Measurements from ENCODE around the gene TRIP13. TPM values are rescaled to one million over a fixed set of nuclear protein-coding genes. Genes with fewer than 3 reads are reported as not detected.

The TRIP13 gene
- total RNA-seq, 1 experiment from 2014 or later, result 47.0 TPM

DNA sequence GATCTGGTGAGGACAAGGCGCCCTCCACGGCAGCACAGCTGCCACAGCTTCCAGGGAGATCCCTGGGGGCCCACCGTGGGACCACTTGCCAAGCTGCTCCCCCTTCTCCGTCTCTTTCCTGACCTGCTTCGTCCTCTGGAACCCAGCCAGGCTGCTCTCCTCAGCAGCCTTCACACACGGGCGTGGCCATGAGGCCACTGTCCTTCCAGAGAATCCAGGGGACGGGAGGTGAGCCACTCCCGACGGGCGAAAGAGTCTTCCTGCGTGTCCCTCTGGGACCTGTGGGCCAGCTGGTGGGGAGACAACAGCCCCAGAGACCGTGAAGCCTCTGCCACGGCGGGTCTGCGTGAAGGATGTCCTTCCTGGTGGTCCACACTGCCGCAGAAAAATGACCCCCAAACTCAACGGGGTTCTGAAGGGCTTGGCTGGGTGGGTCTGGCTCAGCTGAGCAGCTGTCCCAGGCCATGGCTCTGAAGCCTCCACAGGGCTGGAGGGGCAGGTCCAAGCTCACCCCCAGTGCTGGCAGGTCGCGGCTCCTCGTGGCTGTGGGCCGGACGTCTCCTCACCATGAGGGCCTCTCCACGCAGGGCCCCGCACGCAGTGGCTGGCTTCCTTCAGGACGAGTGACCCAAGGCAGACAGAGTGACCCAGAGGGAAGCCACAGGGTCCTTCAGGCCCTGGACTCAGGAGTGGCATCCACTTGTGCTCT is 68.5 kb downstream of the TRIP13 start:
- in situ Hi-C loops (cut with HindIII; ENCODE audit: low pct_unique_long_range_greater_than_20kb, low sequenced_read_pairs), result no loop called here
- DNase-seq (ENCODE audit: low read depth, low spot score), result no peak

DNA sequence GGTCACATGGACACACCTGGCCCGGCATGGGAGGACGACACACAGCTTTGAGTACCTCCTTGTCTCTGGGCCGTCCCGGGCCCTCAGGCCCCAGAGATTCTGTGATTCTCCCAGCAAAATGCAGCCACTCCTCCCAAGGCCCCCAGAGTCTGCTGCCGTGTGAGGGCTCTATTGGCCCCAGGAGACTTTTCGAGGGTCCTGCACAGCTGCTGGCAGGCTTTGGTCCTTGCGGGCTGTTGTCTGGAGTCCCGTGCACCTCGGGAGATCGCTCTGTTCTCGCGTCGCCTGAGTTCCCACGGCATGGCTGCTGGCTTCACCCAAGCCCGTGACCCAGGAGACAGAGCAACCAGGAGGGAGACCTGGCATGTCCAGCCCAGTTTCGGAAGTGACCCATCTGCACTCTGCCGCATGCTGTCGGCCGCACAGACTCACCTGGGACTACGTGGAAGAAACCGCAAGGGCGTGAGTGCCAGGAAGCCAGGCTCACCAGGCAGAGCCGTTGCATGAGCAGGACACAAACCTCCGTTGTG is 69.1 kb downstream of the TRIP13 start:
- in situ Hi-C loops (cut with HindIII; ENCODE audit: low pct_unique_long_range_greater_than_20kb, low sequenced_read_pairs), result no loop called here
- DNase-seq (ENCODE audit: low read depth, low spot score), result no peak

DNA sequence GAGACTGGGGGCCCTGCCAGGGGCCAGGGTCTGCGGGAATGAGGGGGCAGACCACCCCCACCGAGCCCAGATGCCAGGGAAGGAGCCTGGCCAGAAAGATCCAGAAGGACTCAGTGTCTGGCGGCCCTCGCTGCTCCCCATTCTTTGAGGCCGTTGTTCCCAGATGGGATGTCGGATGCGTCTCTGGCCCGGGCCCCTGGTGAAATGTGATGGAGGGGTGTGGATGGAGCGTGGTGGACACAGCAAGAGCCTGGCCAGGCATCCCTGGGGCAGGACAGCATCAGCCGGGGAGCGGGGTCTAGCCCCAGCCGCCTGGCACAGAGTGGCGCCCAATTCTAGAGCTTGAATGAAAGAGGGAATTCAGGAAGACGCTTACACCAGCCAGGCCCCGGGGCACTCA is 69.7 kb downstream of the TRIP13 start:
- no peak for DNase-seq (ENCODE audit: low read depth, low spot score)
- in situ Hi-C loops (cut with HindIII; ENCODE audit: low pct_unique_long_range_greater_than_20kb, low sequenced_read_pairs), result no loop called here

DNA sequence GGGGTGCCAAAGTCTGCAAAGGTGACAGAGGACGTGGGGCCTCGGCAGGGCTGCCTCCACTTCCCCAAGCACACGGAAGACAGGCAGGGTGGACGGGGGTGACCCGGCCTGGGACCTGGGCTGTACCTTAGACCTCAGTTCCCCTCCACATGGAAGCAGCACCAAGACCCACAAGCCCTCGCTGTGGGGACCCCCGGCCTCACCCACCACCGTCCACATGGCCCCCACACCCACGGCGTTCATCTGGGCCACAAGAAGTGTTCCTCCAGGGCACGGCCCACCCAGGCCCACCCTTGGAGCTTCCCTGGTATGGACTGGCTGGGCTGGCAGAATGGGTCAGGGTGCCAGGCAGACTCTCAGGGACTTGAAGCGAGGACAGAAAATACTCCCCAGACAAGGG is 70.1 kb downstream of the TRIP13 start:
- no peak for DNase-seq (ENCODE audit: low read depth, low spot score)
- in situ Hi-C loops (cut with HindIII; ENCODE audit: low pct_unique_long_range_greater_than_20kb, low sequenced_read_pairs), result no loop called here

DNA sequence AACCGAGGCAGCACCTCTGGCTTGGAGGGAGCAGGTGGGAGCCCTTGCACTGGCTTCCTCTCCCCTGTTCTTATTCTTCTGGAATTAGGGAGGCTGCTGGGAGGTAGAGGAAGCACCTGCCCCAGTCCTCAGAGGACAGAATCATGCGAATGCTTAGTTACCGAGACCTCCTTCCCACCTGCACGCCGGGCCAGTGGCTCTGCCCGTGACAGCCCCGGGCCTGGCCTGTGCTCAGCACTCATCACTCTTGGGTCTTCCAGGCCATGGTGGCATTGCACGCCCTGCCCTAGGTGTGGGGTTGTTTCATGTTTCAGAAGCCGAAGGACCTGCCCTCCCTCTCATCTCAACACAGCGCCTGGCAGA is 70.6 kb downstream of the TRIP13 start:
- no peak for DNase-seq (ENCODE audit: low read depth, low spot score)
- in situ Hi-C loops (cut with HindIII; ENCODE audit: low pct_unique_long_range_greater_than_20kb, low sequenced_read_pairs), result no loop called here

DNA sequence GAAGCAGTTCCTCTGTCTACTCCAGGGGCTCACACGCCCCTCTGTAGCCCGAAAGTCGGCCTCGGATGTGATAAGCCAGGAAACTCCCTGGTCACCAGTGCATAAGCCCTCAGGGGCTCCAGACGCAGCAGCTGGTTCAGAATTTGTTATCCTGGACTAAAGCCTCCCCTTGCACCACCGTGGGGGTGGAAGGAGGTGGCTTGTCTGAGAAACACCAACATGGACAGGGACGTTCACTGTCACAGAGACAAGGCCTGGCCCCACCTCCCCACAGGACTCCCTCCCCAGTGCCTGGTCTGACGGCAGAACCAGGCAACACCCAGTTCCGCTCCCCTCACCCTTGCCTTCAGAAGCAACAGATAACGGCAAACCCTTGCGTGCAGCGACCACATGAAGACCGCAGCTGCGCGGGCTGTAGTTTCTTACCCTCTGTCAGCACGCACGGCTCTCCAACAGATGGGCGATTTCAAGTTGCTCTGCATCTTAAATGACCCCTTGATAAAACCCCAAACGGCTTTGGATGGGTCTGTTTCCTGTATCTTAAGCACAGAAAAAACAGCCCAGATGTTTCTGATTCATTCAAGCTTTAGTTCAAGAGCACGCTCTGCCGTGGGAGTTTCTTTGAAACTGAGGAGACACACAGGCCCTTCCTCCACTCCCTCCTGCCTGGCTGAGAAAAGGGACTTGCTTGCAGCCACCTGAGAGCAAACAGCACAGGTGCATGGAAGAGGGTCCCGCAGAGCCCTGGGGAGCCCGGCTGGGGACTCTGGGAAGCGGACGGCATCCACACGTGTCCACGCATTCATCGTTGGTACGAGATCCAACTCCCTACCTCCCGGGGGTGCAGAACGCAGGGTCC is 71.2 kb downstream of the TRIP13 start:
- in situ Hi-C loops (cut with HindIII; ENCODE audit: low pct_unique_long_range_greater_than_20kb, low sequenced_read_pairs), result no loop called here
- DNase-seq (ENCODE audit: low read depth, low spot score), result no peak

DNA sequence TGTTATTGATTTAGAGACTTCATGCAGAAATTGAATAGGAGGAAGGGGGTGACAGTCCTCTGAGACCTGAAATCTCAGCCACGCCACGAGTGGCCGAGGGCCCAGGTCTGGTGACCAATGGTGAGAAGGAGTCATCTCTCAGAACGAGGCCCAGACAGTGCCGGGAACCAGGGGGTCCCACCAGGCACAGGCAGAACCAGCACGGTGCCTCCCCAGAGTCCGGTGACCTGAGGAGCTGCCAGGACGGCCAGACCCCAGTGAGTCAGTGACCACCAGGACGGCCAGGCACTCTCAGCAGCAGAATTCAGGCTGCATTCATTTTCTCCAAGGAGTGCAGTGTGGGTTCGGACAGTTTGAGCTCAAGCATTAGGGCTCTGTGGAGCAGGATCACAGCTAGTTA is 72.1 kb downstream of the TRIP13 start:
- in situ Hi-C loops (cut with HindIII; ENCODE audit: low pct_unique_long_range_greater_than_20kb, low sequenced_read_pairs), result no loop called here
- DNase-seq (ENCODE audit: low read depth, low spot score), result no peak

DNA sequence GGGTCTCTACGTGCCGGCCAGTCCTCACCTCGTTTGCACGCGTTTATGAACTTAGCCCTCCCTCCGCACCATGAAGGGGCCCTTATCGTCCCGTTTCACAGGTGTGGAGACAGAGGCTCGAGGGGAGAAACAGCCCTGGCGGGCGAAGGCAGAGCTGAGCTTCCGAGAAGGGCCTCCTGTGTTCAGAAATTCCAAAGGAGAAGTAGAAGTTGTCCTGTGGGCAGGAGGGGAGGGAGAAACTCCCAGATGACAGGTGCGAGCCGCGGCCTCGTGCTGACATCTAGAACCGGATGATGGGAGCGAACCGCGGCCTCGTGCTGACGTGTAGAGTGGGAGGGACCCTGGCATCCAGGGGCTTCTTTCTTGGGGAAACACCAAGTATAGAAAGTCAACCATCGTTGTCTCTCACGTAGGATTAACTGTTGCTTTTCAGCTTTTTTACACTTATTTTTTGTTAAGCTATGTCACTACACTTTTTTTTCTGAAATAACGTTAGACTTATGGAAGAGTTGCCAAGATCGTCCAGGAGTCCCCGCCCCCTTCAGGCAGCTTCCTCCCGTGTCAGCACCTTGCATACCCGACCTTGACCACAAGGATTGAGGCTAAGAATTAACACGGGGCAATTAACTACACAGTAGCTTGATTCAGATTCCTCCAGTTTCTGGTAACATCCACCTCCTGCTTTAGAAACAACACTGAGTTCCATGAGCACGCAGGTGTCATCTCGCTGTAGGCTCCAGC is 73.1 kb downstream of the TRIP13 start:
- in situ Hi-C loops (cut with HindIII; ENCODE audit: low pct_unique_long_range_greater_than_20kb, low sequenced_read_pairs), result no loop called here
- DNase-seq (ENCODE audit: low read depth, low spot score), result no peak

DNA sequence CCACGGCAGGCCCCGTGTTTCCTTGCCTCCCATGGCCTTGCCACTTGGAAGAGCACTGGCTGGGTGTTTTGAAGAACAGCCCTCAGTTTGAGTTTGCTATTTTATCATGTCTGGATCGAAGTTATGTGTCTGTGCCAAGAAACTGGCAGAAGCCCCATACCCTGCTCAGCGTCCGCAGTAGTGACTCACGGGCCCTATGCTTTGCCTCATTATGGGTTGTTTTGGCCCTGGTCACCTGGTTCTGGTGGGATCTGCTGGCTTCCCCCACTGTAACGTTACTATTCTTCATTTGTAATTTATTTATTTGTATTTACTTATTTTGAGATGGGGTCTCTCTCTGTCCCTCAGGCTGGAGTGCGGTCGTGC is 73.6 kb downstream of the TRIP13 start:
- DNase-seq (ENCODE audit: low read depth, low spot score), result no peak
- in situ Hi-C loops (cut with HindIII; ENCODE audit: low pct_unique_long_range_greater_than_20kb, low sequenced_read_pairs), result no loop called here

DNA sequence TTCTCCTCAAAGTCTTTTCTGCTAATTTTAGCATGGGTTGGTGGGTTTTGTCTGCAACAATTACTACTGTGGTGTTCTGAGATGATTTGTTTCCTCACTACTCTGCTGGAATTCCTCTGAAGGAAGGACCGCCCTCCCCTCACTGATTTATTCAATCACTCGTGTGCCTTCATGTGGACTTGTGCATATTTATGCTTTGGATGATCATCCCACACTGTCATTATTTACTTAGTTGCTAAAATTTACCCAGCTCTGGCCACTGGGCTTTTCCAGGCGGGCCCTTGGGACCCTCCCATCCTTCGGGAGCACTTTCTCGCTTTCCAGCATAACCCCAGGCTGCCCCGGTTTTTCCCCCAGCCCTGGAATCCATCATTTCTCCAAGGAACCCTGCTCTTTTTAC is 74.3 kb downstream of the TRIP13 start:
- DNase-seq (ENCODE audit: low read depth, low spot score), result no peak
- in situ Hi-C loops (cut with HindIII; ENCODE audit: low pct_unique_long_range_greater_than_20kb, low sequenced_read_pairs), result no loop called here

Other genes with a start within 250 kb of the TRIP13 start
- 5.1 and 5.7 TPM in 2 replicates for gene TPPP, start 199.5 kb upstream of the TRIP13 start, total RNA-seq (2014; rRNA removed; shearing (Covaris generic))
- 5.9 and 8.6 TPM in 2 replicates for gene ZDHHC11B, start 108.2 kb upstream of the TRIP13 start, total RNA-seq (2014; rRNA removed; shearing (Covaris generic))
- gene ZDHHC11, start 41.9 kb upstream of the TRIP13 start, total RNA-seq (2014; rRNA removed; shearing (Covaris generic)), result 15.7 and 18.2 TPM in 2 replicates
- 43.1 and 44.2 TPM in 2 replicates for gene BRD9, start 83 bp upstream of the TRIP13 start, total RNA-seq (2014; rRNA removed; shearing (Covaris generic))
- gene NKD2, start 115.9 kb downstream of the TRIP13 start, total RNA-seq (2014; rRNA removed; shearing (Covaris generic)), result 1.9 and 3.0 TPM in 2 replicates
- gene SLC12A7, start 219.2 kb downstream of the TRIP13 start, total RNA-seq (2014; rRNA removed; shearing (Covaris generic)), result 11.6 and 12.1 TPM in 2 replicates